Lower leg skin (tissue), 3 donors: ENCODE measurements around the gene ARHGAP45.

Experiments
- CTCF ChIP-seq, 3 donors: fragments of 450-650 bp; IDR thresholded peaks; one replicate each; pipeline ENCODE4 v1.5.1; 2016; ENCODE audit warnings: antibody characterized with exemption in 3 of 3, mild to moderate bottlenecking in 3 of 3, moderate library complexity in 2 of 3
- POLR2A ChIP-seq, 2 donors: fragments of 450-650 bp; IDR thresholded peaks; one replicate each; pipeline ENCODE4 v1.6.1; 2016 to 2017; ENCODE audit warnings: antibody characterized with exemption in 2 of 2, mild to moderate bottlenecking in 1 of 2, moderate library complexity in 1 of 2

GRCh38 chr19:1037621-1038064 is 29.3 kb upstream of the ARHGAP45 start:
- no peak for TF ChIP-seq CTCF (IDR thresholded peaks at IDR 0.05)
- no peak for TF ChIP-seq POLR2A (IDR thresholded peaks at IDR 0.05)
